HEK293T (cell line): ENCODE data around the gene AGPAT2.

ENCODE experiments used
- CTCF ChIA-PET: fragments of 350-600 bp; formaldehyde crosslinking; extraction: SDS; loops from one replicate; lab custom pipeline; 2021; ENCODE audit warnings: antibody characterized with exemption, inconsistent platforms; lab: Yijun Ruan, JAX
- POLR2A ChIA-PET: fragments of 350-600 bp; formaldehyde crosslinking; extraction: SDS; loops from one replicate; lab custom pipeline; 2020; ENCODE audit warnings: antibody characterized with exemption, inconsistent platforms; lab: Yijun Ruan, JAX
- DNase-seq: peaks from one replicate; pipeline ENCODE4 v3.0.0; 2012; ENCODE audit warnings: mixed read lengths; ENCODE audit errors: extremely low spot score
- ARNT ChIP-seq: fragments of 450-650 bp; IDR thresholded peaks from 2 replicates; pipeline ENCODE4 v1.6.1; 2017; ENCODE audit warnings: mild to moderate bottlenecking
- BHLHE40 ChIP-seq: fragments of 450-650 bp; IDR thresholded peaks from 2 replicates; pipeline ENCODE4 v1.6.1; 2016; ENCODE audit warnings: mild to moderate bottlenecking, moderate library complexity, borderline replicate concordance
- CTBP1 ChIP-seq: fragments of 450-650 bp; IDR thresholded peaks from 2 replicates; pipeline ENCODE4 v1.6.1; 2016; ENCODE audit warnings: borderline replicate concordance
- ELF4 ChIP-seq: fragments of 450-650 bp; IDR thresholded peaks from 2 replicates; pipeline ENCODE4 v1.6.1; 2017; ENCODE audit warnings: antibody characterized with exemption
- FOXA1 ChIP-seq: fragments of 450-650 bp; IDR thresholded peaks from 2 replicates; pipeline ENCODE4 v1.6.1; 2016; ENCODE audit warnings: mild to moderate bottlenecking
- FOXK2 ChIP-seq: fragments of 450-650 bp; IDR thresholded peaks from 2 replicates; pipeline ENCODE4 v1.6.1; 2016; ENCODE audit warnings: mild to moderate bottlenecking
- FOXM1 ChIP-seq: fragments of 450-650 bp; IDR thresholded peaks from 2 replicates; pipeline ENCODE4 v1.6.1; 2017; ENCODE audit warnings: mild to moderate bottlenecking, borderline replicate concordance
- HDGF ChIP-seq: fragments of 450-650 bp; IDR thresholded peaks from 2 replicates; pipeline ENCODE4 v1.6.1; 2017; ENCODE audit warnings: antibody characterized with exemption, borderline replicate concordance
- L3MBTL2 ChIP-seq: fragments of 450-650 bp; conservative IDR thresholded peaks from 2 replicates; pipeline ENCODE4 v1.6.1; 2016; ENCODE audit warnings: mild to moderate bottlenecking
- LEF1 ChIP-seq: fragments of 450-650 bp; IDR thresholded peaks from 2 replicates; pipeline ENCODE4 v1.6.1; 2017; ENCODE audit warnings: mild to moderate bottlenecking, borderline replicate concordance
- NFRKB ChIP-seq: fragments of 450-650 bp; IDR thresholded peaks from 2 replicates; pipeline ENCODE4 v1.6.1; 2016; ENCODE audit warnings: mild to moderate bottlenecking, moderate library complexity
- SP1 ChIP-seq: fragments of 450-650 bp; IDR thresholded peaks from 2 replicates; pipeline ENCODE4 v1.6.1; 2017
- SUZ12 ChIP-seq: fragments of 450-650 bp; IDR thresholded peaks from 2 replicates; pipeline ENCODE4 v1.6.1; 2016; ENCODE audit warnings: mild to moderate bottlenecking
- TARDBP ChIP-seq: fragments of 450-650 bp; IDR thresholded peaks from 2 replicates; pipeline ENCODE4 v1.6.1; 2016
- ZNF384 ChIP-seq: fragments of 450-650 bp; IDR thresholded peaks from 2 replicates; pipeline ENCODE4 v1.6.1; 2016
- TF ChIP-seq, protein P1 (sequence below): fragments of 450-650 bp; IDR thresholded peaks from 2 replicates; pipeline ENCODE4 v1.6.1; 2016

Gene AGPAT2

DNA sequence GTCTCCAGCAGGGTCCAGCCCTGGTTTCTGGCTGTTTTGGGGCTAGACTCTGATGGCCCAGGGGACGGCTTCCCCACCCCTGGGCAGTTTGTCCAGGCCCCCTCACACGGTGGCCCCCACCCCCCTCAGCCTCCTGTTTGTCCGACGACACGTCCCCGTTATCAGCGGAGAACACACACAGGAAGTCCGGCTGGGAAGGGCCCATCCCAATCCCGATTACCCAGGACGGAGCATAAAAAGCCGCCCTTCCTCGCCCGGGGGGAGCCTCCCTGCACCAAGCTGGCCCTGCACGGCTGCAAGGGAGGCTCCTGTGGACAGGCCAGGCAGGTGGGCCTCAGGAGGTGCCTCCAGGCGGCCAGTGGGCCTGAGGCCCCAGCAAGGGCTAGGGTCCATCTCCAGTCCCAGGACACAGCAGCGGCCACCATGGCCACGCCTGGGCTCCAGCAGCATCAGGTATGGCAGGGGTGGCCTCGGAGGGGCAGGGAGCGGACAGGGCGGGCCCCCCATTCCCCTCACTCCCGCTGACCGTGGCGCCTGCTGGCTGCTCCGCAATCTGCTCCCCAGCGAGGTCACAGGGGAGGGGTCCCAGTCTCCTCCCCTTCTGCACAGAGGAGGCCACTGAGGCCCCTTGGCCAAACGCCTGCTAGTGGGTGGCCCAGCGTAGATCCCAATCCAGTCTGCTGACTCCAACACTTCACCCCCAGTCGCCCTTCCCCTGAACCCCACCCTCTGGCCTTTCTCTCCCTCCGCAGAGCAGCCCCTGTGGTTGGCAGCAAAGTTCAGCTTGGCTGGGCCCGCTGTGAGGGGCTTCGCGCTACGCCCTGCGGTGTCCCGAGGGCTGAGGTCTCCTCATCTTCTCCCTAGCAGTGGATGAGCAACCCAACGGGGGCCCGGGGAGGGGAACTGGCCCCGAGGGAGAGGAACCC, 24.3 kb downstream of the AGPAT2 start, which contains the start of gene EGFL7:
Gene EGFL7, plus strand, starts transcription at position 261 of the 926 bp plus-strand sequence. CDS start 5,367 bp downstream, outside the sequence.
- POLR2A ChIA-PET = no interaction called here
- CTCF ChIA-PET = interaction anchor here (1.9 kb wide), 1 partner anchor 9 kb away, joined by 8 read pairs; no protein-coding TSS in a partner anchor
- no peak for DNase-seq
- no peak for TF ChIP-seq LEF1
- TF ChIP-seq SP1 = no peak
- no peak for TF ChIP-seq SUZ12
- no peak for TF ChIP-seq CTBP1
- TF ChIP-seq FOXK2 = no peak
- TF ChIP-seq ARNT = no peak
- TF ChIP-seq L3MBTL2 = no peak
- no peak for TF ChIP-seq FOXM1
- TF ChIP-seq TARDBP = no peak
- no peak for TF ChIP-seq BHLHE40
- no peak for TF ChIP-seq NFRKB
- TF ChIP-seq, protein P1, sequence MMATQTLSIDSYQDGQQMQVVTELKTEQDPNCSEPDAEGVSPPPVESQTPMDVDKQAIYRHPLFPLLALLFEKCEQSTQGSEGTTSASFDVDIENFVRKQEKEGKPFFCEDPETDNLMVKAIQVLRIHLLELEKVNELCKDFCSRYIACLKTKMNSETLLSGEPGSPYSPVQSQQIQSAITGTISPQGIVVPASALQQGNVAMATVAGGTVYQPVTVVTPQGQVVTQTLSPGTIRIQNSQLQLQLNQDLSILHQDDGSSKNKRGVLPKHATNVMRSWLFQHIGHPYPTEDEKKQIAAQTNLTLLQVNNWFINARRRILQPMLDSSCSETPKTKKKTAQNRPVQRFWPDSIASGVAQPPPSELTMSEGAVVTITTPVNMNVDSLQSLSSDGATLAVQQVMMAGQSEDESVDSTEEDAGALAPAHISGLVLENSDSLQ = no peak
- TF ChIP-seq HDGF = no peak
- no peak for TF ChIP-seq ZNF384
- no peak for TF ChIP-seq ELF4
- no peak for TF ChIP-seq FOXA1

DNA sequence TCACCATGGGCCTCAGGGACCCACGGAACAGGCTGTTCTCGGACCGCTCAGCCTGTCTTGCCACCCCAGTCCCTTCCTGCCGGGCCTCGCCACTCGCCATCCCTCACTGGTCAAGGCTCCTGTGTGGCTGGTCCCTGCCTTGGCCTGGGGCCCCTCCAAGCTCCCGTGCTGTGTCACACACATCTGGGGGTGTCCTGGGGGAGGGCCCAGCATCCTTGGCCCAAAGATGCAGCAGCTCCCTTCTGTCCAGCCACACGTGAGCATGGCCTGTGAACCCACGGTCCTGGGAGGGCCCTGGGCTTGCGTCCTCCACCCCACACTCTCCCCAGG, 25.0 kb downstream of the AGPAT2 start:
- DNase-seq = no peak
- ChIA-PET POLR2A (no interaction called here), CTCF (interaction anchor here (1.9 kb wide), 1 partner anchor 10 kb away, joined by 8 read pairs; no protein-coding TSS in a partner anchor)
- TF ChIP-seq ARNT (no peak), SUZ12 (no peak), TARDBP (no peak), SP1 (no peak), ELF4 (no peak), CTBP1 (no peak), L3MBTL2 (no peak), BHLHE40 (no peak), NFRKB (no peak), HDGF (no peak), FOXA1 (no peak), ZNF384 (no peak), LEF1 (no peak), FOXK2 (no peak)
- TF ChIP-seq, protein P1 = no peak

DNA sequence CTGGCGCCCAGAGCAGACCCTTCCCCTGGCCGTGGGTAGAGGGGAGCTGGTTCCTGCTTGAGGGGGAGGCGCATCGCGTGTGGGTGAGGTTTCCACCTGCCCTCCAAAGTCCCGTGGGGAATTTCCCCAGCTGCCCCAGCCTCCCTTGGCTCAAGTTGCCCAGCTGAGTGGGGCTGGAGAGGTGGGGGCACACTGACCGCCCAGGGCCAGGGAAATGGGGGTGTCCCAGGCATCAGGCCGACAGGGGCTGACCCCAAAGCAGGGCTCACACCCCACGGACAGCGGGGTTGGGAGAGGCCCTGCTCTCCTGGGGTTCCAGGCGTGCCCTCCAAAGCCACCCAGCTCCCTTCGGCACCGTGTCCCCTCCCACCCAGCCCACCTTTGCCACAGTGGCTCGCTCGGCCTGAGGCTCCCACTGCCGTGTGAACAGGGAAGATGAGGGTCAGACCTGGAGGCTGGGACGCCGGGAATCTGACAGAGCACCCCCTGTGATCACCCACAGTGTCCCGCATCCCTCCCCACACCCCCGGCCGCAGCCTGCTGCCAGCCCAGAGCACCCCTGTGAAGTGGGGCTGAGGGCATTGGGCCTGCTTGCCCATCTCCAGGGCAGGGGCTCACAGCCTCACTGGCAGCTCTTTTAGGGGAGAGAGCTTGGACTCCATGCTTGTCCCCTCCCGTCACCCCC, 25.5 kb downstream of the AGPAT2 start:
- ChIA-PET POLR2A (no interaction called here), CTCF (interaction anchor here (1.9 kb wide), 1 partner anchor 10 kb away, joined by 8 read pairs; no protein-coding TSS in a partner anchor)
- DNase-seq = no peak
- TF ChIP-seq ELF4 (no peak), FOXA1 (no peak), SP1 (no peak), BHLHE40 (no peak)
- TF ChIP-seq, protein P1 = no peak

DNA sequence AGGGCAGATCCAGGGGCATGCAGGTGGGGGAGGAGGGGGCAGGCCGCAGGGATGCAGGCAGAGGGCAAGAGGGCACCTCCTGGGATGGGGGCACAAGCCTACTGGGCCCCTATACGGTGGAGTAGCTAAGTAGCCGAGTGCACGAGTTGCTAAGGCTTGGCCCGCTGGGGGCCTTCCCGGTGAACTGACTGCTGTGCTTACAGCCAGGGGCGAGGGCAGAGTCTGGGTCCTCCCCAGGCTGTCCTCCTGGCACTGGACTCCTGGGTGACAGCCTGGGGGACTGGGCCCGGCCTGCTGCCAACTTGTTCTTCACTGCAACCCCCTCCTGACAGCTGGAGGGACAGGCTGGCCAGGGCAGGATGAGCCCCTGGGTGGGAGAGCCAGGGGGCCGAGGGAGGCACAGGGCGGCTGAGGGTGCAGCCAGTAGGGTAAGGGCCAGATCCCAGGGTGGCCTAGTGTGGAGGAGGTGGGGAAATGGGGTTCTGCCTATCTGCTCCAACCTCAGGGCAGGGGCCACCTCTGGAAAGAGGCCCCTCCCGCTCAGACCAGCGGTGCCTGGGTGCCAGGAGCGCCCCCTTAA, 26.2 kb downstream of the AGPAT2 start:
- ChIA-PET CTCF (interaction anchor here (1.9 kb wide), 1 partner anchor 11 kb away, joined by 8 read pairs; no protein-coding TSS in a partner anchor), POLR2A (no interaction called here)
- DNase-seq = no peak
- TF ChIP-seq SUZ12 = no peak
- no peak for TF ChIP-seq ARNT
- TF ChIP-seq HDGF = no peak
- no peak for TF ChIP-seq ZNF384
- TF ChIP-seq FOXK2 = no peak
- TF ChIP-seq LEF1 = no peak
- no peak for TF ChIP-seq TARDBP
- TF ChIP-seq CTBP1 = no peak
- TF ChIP-seq FOXA1 = no peak

DNA sequence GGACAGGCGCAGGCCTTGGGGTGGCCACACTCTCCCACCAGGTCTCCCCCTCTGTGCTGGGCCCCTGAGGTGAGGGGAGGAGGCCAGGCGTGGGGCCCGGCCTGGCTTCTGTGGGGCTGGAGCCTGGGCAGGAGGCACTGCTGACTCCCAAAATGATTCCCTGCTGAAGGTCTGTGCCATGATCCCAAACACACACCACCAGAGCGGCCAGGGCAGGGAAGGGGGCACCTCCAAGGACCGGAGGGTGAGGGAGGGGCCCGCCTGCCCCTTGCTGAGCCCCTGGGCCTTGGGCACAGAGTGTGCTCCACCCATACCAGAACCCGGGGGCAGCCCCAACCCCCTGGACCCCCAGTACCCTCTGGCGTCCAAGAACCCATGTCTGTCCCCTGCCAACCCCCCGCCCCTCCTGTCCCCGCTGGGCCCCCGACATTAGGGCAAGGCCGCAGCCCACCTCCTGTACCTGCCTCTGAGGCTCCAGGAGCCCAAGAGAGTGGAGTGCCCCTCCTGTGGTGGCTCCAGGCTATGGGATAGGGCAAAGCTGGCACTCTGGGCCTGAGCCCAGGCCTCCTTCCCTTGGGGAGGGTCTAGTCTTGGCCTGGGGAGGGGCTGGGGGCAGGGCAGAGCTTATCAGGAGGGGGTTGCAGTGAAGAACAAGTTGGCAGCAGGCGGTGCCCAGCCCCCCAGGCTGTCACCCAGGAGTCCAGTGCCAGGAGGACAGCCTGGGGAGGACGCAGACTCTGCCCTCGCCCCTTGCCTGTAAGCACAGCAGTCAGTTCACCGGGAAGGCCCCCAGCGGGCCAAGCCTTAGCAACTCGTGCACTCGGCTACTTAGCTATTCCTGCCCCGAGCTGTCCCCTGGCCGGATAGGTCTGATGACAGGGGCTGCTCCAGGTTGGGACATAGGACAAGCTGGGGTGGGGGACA, 27.1 kb downstream of the AGPAT2 start:
- ChIA-PET POLR2A (no interaction called here), CTCF (no interaction called here)
- DNase-seq = no peak
- TF ChIP-seq ZNF384 (no peak), LEF1 (no peak), ELF4 (no peak), FOXA1 (no peak), CTBP1 (no peak), ARNT (no peak), SP1 (no peak), L3MBTL2 (no peak)
- TF ChIP-seq, protein P1 = no peak
